Measurements from ENCODE around the gene GRK2.

DNA sequence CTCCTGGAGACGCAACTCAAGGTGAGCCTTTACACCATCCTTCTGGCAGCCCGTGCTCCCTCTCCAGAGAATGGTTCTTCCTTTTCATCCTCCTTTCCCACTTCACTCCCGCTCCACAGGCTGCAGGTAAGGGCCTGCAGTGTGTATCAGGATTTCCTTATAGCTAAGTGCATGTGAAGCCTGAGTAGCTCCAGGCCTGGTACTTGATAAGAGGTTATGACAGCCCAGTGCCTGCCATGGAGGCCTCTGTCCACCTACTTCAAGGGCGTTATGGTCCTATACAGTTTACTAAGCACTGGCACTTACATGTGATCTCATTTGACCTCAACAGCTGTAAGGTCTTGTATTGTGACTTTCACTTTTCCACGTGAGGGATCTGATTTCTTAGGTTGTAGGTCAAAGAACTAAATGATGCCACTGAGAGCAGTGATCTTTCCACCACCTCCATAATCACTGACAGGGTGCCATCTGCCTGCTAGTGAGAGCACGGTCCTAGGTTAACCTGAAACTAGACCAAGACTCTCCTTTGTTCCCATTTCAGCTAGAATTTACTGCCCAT, 55.1 kb downstream of the GRK2 start:
- TF ChIP-seq, protein P1, sequence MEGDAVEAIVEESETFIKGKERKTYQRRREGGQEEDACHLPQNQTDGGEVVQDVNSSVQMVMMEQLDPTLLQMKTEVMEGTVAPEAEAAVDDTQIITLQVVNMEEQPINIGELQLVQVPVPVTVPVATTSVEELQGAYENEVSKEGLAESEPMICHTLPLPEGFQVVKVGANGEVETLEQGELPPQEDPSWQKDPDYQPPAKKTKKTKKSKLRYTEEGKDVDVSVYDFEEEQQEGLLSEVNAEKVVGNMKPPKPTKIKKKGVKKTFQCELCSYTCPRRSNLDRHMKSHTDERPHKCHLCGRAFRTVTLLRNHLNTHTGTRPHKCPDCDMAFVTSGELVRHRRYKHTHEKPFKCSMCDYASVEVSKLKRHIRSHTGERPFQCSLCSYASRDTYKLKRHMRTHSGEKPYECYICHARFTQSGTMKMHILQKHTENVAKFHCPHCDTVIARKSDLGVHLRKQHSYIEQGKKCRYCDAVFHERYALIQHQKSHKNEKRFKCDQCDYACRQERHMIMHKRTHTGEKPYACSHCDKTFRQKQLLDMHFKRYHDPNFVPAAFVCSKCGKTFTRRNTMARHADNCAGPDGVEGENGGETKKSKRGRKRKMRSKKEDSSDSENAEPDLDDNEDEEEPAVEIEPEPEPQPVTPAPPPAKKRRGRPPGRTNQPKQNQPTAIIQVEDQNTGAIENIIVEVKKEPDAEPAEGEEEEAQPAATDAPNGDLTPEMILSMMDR (IDR thresholded peaks at IDR 0.05; ENCODE audit: poor library complexity, severe bottlenecking) = no peak
- TF ChIP-seq POLR2AphosphoS5 (IDR thresholded peaks at IDR 0.05) = no peak
- TF ChIP-seq EP300 (conservative IDR thresholded peaks at IDR 0.05; ENCODE audit: poor library complexity, severe bottlenecking) = no peak
- no peak for TF ChIP-seq RAD21 (conservative IDR thresholded peaks at IDR 0.05)
- TF ChIP-seq EZH2 (IDR thresholded peaks at IDR 0.05; ENCODE audit: borderline replicate concordance, insufficient read depth, low read length, poor library complexity, severe bottlenecking) = no peak
- TF ChIP-seq, protein P2, sequence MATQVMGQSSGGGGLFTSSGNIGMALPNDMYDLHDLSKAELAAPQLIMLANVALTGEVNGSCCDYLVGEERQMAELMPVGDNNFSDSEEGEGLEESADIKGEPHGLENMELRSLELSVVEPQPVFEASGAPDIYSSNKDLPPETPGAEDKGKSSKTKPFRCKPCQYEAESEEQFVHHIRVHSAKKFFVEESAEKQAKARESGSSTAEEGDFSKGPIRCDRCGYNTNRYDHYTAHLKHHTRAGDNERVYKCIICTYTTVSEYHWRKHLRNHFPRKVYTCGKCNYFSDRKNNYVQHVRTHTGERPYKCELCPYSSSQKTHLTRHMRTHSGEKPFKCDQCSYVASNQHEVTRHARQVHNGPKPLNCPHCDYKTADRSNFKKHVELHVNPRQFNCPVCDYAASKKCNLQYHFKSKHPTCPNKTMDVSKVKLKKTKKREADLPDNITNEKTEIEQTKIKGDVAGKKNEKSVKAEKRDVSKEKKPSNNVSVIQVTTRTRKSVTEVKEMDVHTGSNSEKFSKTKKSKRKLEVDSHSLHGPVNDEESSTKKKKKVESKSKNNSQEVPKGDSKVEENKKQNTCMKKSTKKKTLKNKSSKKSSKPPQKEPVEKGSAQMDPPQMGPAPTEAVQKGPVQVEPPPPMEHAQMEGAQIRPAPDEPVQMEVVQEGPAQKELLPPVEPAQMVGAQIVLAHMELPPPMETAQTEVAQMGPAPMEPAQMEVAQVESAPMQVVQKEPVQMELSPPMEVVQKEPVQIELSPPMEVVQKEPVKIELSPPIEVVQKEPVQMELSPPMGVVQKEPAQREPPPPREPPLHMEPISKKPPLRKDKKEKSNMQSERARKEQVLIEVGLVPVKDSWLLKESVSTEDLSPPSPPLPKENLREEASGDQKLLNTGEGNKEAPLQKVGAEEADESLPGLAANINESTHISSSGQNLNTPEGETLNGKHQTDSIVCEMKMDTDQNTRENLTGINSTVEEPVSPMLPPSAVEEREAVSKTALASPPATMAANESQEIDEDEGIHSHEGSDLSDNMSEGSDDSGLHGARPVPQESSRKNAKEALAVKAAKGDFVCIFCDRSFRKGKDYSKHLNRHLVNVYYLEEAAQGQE (IDR thresholded peaks at IDR 0.05; ENCODE audit: borderline replicate concordance) = no peak
- TF ChIP-seq SMC3 (conservative IDR thresholded peaks at IDR 0.05; ENCODE audit: poor library complexity) = no peak
- TF ChIP-seq MXI1 (conservative IDR thresholded peaks at IDR 0.05; ENCODE audit: poor library complexity, severe bottlenecking) = no peak

Measured in neural cell (in vitro differentiated cells).